ENCODE measurements around the gene GALNT9. TPM values are rescaled to one million over a fixed set of nuclear protein-coding genes. Genes with fewer than 3 reads are reported as not detected.

GALNT9 gene
- total RNA-seq, 6 donors from 2014 or later: 0.26 TPM; not detected in 5

DNA sequence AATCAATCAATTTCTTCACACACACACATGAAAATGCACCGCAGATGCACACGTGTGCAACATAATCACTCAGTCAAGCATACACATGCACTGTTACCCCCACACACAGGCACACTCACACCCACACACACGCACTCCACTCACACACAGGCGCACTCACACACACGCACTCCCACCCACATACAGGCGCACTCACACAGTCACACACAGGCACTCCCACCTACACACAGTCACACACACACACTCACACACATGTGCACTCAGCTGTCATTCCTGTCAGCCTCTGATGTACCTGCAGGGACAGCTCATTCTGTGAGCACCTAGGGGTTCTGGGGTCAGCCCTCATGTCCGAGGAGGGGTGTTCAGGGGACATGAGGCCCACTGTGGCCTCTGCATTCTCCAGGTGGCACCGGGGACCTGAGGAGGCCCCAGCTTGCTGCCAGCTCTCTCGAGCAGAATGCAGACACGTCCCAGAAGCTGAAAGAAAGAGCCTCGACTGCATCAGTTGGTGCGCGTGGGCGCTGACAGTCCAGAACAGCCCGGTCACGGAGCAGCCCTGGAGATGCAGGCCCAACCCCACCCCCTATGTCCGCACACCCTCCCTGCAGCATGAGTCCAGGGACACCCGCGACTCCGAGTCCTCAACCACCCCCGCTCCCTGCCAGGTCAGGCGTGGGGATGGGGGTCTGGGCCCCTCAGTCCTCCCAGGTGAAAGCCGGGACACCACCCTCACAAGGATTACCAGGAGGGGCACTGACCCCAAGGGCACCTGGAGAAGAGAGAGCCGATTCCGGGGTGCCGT, 115.8 kb downstream of the GALNT9 start:
- no peaks in the 10 kb centered on the region for H3K27me3 ChIP-seq
- H3K9me3 ChIP-seq: peaks cover 0 to 1% (median 0%) of the 10 kb centered on the region in 4 donors
- 88 to 94% methylated on average over 15 to 20 of the region's 26 CpGs for WGBS, 2 donors
- no peak for TF ChIP-seq POLR2A (IDR thresholded peaks at IDR 0.05)
- no peak for TF ChIP-seq POLR2AphosphoS5 (IDR thresholded peaks at IDR 0.05)
- TF ChIP-seq, protein P1, sequence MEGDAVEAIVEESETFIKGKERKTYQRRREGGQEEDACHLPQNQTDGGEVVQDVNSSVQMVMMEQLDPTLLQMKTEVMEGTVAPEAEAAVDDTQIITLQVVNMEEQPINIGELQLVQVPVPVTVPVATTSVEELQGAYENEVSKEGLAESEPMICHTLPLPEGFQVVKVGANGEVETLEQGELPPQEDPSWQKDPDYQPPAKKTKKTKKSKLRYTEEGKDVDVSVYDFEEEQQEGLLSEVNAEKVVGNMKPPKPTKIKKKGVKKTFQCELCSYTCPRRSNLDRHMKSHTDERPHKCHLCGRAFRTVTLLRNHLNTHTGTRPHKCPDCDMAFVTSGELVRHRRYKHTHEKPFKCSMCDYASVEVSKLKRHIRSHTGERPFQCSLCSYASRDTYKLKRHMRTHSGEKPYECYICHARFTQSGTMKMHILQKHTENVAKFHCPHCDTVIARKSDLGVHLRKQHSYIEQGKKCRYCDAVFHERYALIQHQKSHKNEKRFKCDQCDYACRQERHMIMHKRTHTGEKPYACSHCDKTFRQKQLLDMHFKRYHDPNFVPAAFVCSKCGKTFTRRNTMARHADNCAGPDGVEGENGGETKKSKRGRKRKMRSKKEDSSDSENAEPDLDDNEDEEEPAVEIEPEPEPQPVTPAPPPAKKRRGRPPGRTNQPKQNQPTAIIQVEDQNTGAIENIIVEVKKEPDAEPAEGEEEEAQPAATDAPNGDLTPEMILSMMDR (IDR thresholded peaks at IDR 0.05): no peak
- TF ChIP-seq EP300 (IDR thresholded peaks at IDR 0.05): no peak
- ATAC-seq (ENCODE audit: low FRiP score in 2 of 2): no peak
- no peak overlapping the region for H3K4me3 ChIP-seq
- no peak overlapping the region for H3K27ac ChIP-seq
- H3K36me3 ChIP-seq: no peaks in the 10 kb centered on the region
- DNase-seq: no peak
- peaks cover 0 to 5% (median 0%) of the 10 kb centered on the region in 4 donors for H3K4me1 ChIP-seq

DNA sequence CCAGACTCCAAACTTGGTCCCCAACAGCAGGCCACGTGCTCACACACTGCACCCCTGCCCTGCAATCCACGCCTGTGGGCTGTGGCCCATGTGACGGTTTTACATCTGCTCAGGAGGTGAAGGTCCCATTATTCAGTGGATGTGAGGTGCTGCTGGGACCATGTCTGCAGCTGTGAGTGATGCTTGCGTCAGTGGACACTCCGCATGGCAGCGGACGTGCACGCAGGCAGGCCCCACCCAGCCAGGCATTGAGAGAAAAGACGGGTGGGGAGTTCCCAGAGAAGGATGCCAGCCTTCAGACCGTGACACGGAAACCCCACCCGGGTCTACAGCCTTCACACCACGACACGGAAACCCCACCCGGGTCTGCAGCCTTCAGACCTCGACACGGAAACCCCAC, 117.6 kb downstream of the GALNT9 start:
- 89 to 93% methylated on average over 14 to 17 of the region's 17 CpGs for WGBS, 2 donors
- no peak for ATAC-seq (ENCODE audit: low FRiP score in 2 of 2)

DNA sequence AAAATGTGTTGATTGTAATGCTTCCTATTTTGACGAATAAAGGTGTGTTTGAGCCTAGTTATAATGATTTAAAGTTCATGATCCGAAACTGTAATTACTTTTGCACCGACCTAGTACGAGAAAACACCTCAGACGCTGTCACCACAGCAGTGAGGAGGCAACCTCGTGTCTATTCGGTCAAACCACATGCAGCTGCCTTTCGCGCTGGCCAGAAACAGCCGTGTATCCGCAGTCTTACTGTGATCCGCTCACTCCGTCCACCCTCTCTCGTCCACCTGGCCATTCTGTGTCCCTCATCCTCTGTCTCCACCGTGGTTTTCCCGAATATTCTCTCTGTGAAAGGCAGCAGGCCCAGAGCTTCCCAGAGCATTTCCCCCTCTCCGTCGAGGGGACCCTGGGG, 118.1 kb downstream of the GALNT9 start:
- DNase-seq (no peak), ATAC-seq (ENCODE audit: low FRiP score in 2 of 2) (no peak)
- no peaks in the 10 kb centered on the region for H3K36me3 ChIP-seq
- H3K27ac ChIP-seq: no peak overlapping the region
- TF ChIP-seq EP300 (IDR thresholded peaks at IDR 0.05): no peak
- no peak for TF ChIP-seq POLR2A (IDR thresholded peaks at IDR 0.05)
- TF ChIP-seq, protein P1 (IDR thresholded peaks at IDR 0.05): no peak
- TF ChIP-seq POLR2AphosphoS5 (IDR thresholded peaks at IDR 0.05): no peak
- 92% methylated on average over 18 of the region's 18 CpGs for WGBS, 2 donors
- H3K4me3 ChIP-seq: no peak overlapping the region
- H3K4me1 ChIP-seq: no peaks in the 10 kb centered on the region
- H3K9me3 ChIP-seq: peaks cover 0 to 3% (median 0%) of the 10 kb centered on the region in 4 donors
- peaks cover 0 to under 1% (median 0%) of the 10 kb centered on the region in 4 donors for H3K27me3 ChIP-seq

More for the DNA sequence above, 117.6 kb downstream of the GALNT9 start:
- H3K27ac ChIP-seq: no peak overlapping the region
- H3K27me3 ChIP-seq: no peaks in the 10 kb centered on the region
- no peak for TF ChIP-seq POLR2A (IDR thresholded peaks at IDR 0.05)
- TF ChIP-seq POLR2AphosphoS5 (IDR thresholded peaks at IDR 0.05): no peak
- TF ChIP-seq EP300 (IDR thresholded peaks at IDR 0.05): no peak
- TF ChIP-seq, protein P1 (IDR thresholded peaks at IDR 0.05): no peak
- DNase-seq: no peak
- H3K4me1 ChIP-seq: no peaks in the 10 kb centered on the region
- H3K36me3 ChIP-seq: no peaks in the 10 kb centered on the region
- no peak overlapping the region for H3K4me3 ChIP-seq
- H3K9me3 ChIP-seq: peaks cover 0 to 3% (median 0%) of the 10 kb centered on the region in 4 donors

DNA sequence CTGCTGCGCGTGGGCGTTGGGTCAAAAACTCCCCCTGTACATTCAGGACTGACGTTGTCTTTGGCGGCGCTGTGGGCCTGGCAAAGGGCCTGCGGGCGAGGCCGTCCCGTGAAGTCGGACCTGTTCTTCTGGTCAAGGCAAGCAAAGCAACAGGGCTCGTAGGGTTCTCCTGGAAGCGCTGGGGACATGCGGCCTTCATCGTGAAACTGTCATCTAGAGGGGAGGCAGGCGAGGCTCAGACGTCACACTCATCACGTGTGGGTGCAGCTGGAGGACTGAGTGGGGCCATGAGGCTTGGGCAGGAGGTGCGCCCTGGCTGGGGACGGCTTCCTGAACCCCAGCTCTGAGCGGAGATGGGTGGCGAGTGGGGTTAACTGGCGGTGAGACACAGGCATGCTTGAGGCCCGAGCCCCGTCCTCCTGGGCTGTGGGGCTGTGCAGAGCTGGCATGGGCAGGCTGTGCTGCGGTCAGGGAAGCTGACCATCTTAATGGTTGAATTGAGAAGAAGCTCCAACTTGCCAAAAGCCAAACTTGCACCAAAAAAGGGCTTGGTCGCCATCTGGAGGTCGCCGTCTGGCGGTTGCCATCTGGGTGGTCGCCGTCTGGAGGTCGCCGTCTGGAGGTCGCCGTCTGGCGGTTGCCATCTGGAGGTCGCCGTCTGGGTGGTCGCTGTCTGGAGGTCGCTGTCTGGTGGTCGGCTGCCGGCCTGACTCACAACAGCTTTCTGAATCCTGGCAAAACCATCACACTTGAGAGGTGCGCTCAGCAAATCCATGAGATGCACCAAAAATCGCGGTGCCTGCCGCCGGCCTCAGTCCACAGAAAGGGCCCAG, 119.0 kb downstream of the GALNT9 start:
- Histone ChIP-seq H3K9me3 (peaks cover 0 to 3% (median 0%) of the 10 kb centered on the region in 4 donors), H3K4me1 (peaks cover 0 to 3% (median 2%) of the 10 kb centered on the region in 4 donors), H3K27me3 (peaks cover 0 to 8% (median under 1%) of the 10 kb centered on the region in 4 donors), H3K4me3 (no peak overlapping the region), H3K27ac (no peak overlapping the region), H3K36me3 (no peaks in the 10 kb centered on the region)
- no peak for TF ChIP-seq EP300 (IDR thresholded peaks at IDR 0.05)
- TF ChIP-seq, protein P1 (IDR thresholded peaks at IDR 0.05): no peak
- TF ChIP-seq POLR2A (IDR thresholded peaks at IDR 0.05): no peak
- TF ChIP-seq POLR2AphosphoS5 (IDR thresholded peaks at IDR 0.05): no peak
- WGBS, 2 donors: 84 to 86% methylated on average over 28 to 48 of the region's 48 CpGs
- DNase-seq (peak in 1 of 2 donors; percentile 69), ATAC-seq (ENCODE audit: low FRiP score in 2 of 2) (no peak)
